IPS DF 6.9 (cell line): ENCODE data around the gene TECPR2.

ENCODE experiments used
- DNase-seq: peaks from one replicate; pipeline ENCODE4 v3.0.0-alpha.2; 2013; ENCODE audit warnings: low read depth, low spot score
- H3K27ac ChIP-seq: one replicate; pipeline ENCODE4 v1.5.1; 2013; ENCODE audit warnings: low read length, control low read depth
- H3K27me3 ChIP-seq: 2 replicates; pipeline ENCODE4 v1.6.1; 2013; ENCODE audit warnings: mild to moderate bottlenecking, low read length; ENCODE audit not compliant: control insufficient read depth, insufficient read depth
- H3K36me3 ChIP-seq: 2 replicates; pipeline ENCODE4 v1.6.1; 2013; ENCODE audit warnings: low read length; ENCODE audit not compliant: control insufficient read depth, insufficient read depth
- H3K4me1 ChIP-seq: 2 replicates; pipeline ENCODE4 v1.6.1; 2013; ENCODE audit warnings: low read length; ENCODE audit not compliant: control insufficient read depth, insufficient read depth
- H3K4me3 ChIP-seq: 2 replicates; pipeline ENCODE4 v1.5.1; 2013; ENCODE audit warnings: mild to moderate bottlenecking, low read length
- H3K9me3 ChIP-seq: 2 replicates; pipeline ENCODE4 v1.6.1; 2013; ENCODE audit warnings: low read length, inconsistent platforms; ENCODE audit not compliant: control insufficient read depth, insufficient read depth
- WGBS: extraction: QIAGEN DNeasy Blood & Tissue Kit; methylation state at CpG from one replicate; pipeline ENCODE4 v1.1.7; 2013; ENCODE audit warnings: mixed read lengths, missing lambda C conversion rate; ENCODE audit not compliant: insufficient read length, insufficient coverage; 5-methylcytosine and 5-hydroxymethylcytosine counted together

The TECPR2 gene

DNA sequence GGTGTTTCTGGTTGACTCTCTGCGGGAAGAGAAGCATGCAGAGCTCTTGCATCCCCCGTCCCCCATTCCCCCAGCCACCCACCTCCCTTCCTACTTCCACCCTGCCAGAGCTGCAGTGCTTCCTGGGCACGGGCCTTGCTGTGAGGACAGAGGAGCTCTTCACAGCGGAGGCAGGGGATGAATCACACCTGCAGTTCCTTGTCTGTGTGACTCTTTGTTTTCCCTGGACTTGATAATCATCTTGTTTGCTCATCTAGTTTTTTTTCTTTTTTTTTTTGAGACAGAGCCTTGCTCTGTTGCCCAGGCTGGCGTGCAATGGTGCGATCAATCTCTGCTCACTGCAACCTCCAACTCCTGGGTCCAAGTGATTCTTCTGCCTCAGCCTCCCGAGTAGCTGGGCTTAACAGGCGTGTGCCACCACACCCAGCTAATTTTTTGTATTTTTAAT is 119.1 kb downstream of the TECPR2 start:
- H3K4me3 ChIP-seq, result no peak overlapping the region
- H3K9me3 ChIP-seq, result no peaks in the 10 kb centered on the region
- H3K4me1 ChIP-seq, result no peaks in the 10 kb centered on the region
- WGBS, result no CpG with 5 or more reads among the region's 8 CpGs
- no peak for DNase-seq
- H3K27me3 ChIP-seq, result no peaks in the 10 kb centered on the region
- no peaks in the 10 kb centered on the region for H3K36me3 ChIP-seq
- H3K27ac ChIP-seq, result no peak overlapping the region

DNA sequence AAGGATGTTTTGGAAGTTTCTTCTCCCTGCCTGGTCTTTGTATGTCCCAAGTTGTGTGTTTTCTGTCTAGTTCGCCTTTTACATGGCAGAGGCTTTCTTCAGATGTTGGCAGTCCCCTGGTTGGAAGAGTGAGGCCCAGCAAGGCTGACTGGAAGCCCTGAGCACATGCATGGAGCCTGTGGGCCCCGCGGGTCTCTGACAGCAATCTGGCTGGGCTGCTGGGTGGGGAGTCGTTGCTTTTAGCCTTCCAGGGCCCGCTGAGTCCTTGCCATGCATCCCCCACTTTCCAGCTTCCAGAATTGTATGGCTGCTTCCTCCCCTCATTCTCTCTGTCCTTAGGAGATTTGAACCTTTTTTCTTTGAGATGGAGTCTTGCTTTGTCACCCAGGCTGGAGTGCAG is 121.6 kb downstream of the TECPR2 start:
- no peak overlapping the region for H3K27ac ChIP-seq
- no peaks in the 10 kb centered on the region for H3K36me3 ChIP-seq
- H3K4me1 ChIP-seq, result no peaks in the 10 kb centered on the region
- no peaks in the 10 kb centered on the region for H3K9me3 ChIP-seq
- no peak overlapping the region for H3K4me3 ChIP-seq
- no peak for DNase-seq
- whole genome bisulfite sequencing, result no CpG with 5 or more reads among the region's 5 CpGs
- H3K27me3 ChIP-seq, result no peaks in the 10 kb centered on the region

DNA sequence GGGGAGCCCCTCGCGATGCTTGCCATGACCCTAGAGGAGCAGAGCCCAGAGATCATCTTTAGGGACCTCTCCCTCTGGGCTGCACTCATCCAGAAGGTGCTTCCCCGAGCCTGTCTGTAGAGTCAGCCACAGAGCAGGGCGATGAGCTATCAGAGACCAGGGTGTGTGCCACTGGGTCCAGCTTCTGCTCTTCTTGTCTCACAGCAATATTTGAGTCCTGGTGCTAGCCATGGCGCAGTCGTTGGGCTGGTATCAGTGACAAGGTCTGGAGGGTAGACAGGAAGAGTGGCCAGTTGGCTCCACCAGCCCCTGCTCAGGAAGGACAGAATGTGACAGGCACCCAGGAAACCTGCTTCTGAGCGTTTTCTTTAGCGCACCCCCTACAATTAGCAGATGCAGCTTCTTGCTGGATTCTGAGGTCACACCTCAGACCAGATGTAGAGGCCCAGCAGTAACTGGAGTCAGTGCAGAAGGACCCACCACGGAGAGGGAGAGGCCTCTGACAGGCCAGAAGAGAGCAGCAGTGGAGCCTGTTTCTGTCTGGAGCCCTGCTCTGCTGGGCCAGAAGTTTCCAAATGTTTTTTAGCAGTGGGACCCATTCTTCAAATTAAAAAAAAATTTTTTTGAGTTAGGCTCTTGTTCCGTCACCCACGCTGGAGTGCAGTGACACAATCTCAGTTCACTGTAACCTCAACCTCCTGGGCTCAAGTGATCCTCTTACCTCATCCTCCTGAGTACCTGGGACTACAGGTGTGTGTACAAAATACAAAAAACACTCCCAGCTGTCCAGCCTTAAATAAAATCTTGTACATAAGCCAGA is 123.2 kb downstream of the TECPR2 start:
- no peak for DNase-seq
- WGBS, result no CpG with 5 or more reads among the region's 11 CpGs
- Histone ChIP-seq H3K4me3 (no peak overlapping the region), H3K36me3 (no peaks in the 10 kb centered on the region), H3K27me3 (no peaks in the 10 kb centered on the region), H3K4me1 (no peaks in the 10 kb centered on the region), H3K9me3 (no peaks in the 10 kb centered on the region), H3K27ac (no peak overlapping the region)

DNA sequence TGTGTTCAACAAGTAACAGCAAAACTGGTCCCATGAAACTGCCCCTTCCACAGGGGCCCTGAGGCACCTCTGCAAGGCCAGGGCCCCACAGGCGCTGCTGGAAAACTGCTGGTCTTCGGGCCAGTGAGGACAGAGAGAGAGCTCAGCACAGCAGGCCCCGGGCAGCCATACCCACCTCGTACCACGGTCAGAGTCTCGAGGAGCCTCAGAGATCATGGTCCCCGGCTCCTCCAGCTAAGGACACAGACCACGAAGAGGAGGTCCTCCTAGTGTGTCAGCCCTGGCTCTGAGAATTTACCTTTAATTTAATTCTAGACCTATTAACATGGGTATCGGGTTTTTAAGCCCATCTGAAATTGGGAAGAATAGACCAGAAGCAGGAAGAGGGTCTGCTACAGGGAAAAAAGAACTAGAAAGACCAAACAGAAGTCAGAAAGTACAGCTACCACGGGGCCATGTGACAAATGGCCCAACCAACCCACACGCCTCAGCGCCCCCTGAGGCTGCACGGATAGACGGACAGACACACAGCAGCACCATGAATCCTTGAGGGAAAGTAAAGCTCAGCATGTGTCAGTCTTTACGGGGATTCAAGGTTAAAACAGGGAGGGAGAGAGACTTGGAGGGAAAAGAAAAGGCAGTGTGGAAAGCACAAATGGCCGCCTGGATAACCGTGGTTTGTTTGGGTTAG is 123.9 kb downstream of the TECPR2 start:
- no CpG with 5 or more reads among the region's 17 CpGs for WGBS
- Histone ChIP-seq H3K27ac (no peak overlapping the region), H3K4me3 (no peak overlapping the region)

DNA sequence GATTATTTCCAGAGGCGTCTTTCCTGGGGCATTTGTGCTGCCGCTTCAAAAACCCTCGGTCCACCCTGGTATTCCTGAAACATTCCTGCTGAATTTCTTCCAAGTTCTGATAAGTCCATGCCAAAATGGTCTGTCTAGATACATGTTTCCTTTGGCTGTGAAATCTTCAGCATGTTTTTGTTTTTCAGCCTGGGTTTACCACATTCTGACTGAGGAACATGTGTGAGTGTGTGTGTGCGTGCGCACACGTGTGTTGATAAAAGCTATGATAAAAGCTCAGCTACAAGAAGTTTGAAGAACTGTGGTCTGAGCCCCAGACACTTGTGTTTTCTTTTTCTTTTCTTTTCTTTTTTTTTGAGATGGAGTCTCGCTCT is 124.5 kb downstream of the TECPR2 start:
- DNase-seq, result no peak
- Histone ChIP-seq H3K27me3 (no peaks in the 10 kb centered on the region), H3K36me3 (no peaks in the 10 kb centered on the region), H3K4me3 (no peak overlapping the region), H3K9me3 (no peaks in the 10 kb centered on the region), H3K4me1 (no peaks in the 10 kb centered on the region), H3K27ac (no peak overlapping the region)
- WGBS, result no CpG with 5 or more reads among the region's 7 CpGs

More for the DNA sequence above, 123.9 kb downstream of the TECPR2 start:
- Histone ChIP-seq H3K4me1 (no peaks in the 10 kb centered on the region), H3K9me3 (no peaks in the 10 kb centered on the region), H3K27me3 (no peaks in the 10 kb centered on the region), H3K36me3 (no peaks in the 10 kb centered on the region)
- DNase-seq, result no peak

DNA sequence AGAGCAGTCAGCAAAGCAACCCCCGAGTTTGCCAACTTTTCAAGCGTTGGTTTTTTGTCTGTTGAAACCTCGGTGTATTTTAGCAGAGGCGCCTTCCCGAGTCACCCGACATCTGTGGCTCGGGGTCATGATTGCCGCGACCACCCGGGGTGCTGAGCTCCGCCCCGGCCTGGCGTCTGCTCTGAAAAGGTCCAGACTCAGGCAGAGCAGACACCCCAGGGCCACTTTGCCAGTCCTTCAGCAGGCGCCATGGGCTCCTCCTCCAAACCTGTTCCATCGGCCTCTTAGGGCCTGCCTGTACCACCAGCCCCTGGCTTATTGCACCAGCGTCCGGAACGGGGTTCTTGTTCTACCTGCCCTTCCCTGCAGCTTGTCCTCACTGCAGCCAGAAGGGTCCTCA is 127.7 kb downstream of the TECPR2 start:
- no peaks in the 10 kb centered on the region for H3K36me3 ChIP-seq
- no CpG with 5 or more reads among the region's 18 CpGs for WGBS
- no peaks in the 10 kb centered on the region for H3K4me1 ChIP-seq
- H3K4me3 ChIP-seq, result no peak overlapping the region
- H3K27ac ChIP-seq, result no peak overlapping the region
- H3K27me3 ChIP-seq, result no peaks in the 10 kb centered on the region
- no peaks in the 10 kb centered on the region for H3K9me3 ChIP-seq
- no peak for DNase-seq

DNA sequence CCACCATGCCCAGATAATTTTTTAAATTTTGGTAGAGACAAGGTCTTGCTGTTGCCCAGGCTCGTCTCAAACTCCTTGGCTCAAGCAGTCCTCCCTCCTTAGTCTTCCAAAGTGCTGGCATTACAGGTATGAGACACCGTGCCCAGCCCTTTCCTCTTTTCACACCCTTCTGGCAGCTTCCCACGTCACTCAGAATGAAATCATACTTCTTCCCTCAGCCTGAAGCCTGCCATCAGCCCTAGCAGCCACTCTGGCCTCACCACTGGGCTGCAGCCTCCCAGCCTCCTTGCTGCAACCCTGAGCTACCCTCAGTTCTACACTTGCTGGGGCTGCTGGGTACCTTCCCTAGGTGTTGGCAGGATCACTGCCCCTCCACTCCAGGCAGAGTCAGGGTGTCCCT is 128.6 kb downstream of the TECPR2 start:
- no CpG with 5 or more reads among the region's 3 CpGs for WGBS
- Histone ChIP-seq H3K4me1 (no peaks in the 10 kb centered on the region), H3K4me3 (no peak overlapping the region), H3K36me3 (no peaks in the 10 kb centered on the region), H3K27me3 (no peaks in the 10 kb centered on the region), H3K27ac (no peak overlapping the region), H3K9me3 (no peaks in the 10 kb centered on the region)
- DNase-seq, result no peak

DNA sequence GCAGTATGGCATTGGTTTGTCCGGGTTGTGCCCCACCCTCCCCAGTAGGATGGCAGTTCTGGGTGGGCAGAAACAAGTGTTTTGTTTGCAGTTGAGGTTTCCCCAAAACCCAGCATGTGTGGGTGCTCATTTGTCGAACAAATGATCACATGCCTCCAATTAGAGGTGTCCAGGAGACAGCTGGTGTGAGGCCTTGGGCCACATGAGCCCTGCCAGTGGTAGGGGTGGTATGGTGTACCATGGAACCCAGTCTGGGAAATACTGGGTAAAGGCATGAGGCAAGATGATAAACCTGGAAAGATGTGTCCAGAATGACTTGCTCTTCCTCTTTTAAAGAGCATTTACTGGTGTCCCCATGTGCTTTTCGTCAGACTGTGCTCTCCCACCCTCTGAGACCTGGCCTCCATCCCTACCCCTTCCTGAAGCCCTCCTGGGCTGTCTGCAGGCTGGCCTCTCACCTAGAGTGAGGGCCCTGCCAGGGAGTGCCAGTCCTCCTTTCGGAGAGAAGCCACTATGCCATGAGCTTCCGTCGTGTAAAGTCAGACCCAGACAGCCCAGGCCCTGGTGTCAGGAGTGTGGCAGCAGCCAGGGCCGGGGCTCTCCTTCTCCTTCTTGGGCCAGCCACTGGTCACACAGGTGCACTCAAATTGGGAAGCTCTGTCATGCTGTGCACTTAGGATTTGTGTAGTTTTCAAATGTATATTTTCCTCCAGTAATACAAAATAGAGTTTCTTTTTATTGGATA is 129.2 kb downstream of the TECPR2 start:
- H3K36me3 ChIP-seq, result no peaks in the 10 kb centered on the region
- no peaks in the 10 kb centered on the region for H3K9me3 ChIP-seq
- H3K27ac ChIP-seq, result no peak overlapping the region
- no peaks in the 10 kb centered on the region for H3K4me1 ChIP-seq
- no peak overlapping the region for H3K4me3 ChIP-seq
- no CpG with 5 or more reads among the region's 7 CpGs for WGBS
- H3K27me3 ChIP-seq, result no peaks in the 10 kb centered on the region
- no peak for DNase-seq

DNA sequence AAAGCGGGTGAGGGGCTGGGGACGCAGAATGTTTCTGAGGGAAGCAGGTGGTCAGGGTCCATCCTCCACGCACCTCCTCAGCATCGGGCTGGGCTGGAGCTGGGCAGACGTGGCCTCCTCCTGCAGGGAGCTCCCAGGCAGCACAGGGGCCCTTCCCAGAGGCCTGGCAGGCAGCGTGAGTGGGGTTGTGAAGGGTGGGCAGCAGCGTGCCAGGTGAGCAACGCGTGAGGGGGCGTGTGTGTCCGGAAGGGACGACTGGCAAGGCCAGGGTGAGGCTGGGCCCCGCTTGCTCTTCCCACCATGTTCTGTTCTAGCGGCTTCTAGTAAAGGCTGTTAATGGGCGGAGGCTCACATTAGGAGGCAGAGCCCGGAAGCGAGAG is 129.8 kb downstream of the TECPR2 start:
- WGBS, result no CpG with 5 or more reads among the region's 17 CpGs

DNA sequence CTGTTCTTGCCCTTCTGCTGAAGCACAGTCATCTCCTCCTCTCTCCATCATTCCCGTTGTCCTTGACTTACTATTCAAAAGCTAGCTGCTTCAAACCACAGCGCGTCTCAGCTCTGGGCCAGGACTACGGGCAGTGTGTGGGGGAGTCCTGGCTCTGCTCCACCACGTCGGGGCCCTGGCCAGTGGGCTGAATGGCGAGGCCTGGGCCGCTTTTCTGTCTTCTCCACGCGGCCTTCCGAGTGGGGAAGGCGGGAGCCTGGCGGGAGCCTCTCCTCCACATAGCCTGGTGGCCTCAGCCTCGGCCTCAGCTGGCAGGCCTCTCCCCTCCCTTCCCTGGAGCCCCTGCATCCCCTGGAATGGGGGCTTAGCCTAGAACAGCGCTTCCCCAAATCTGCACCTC is 130.4 kb downstream of the TECPR2 start:
- Histone ChIP-seq H3K27me3 (no peaks in the 10 kb centered on the region), H3K27ac (no peak overlapping the region), H3K9me3 (no peaks in the 10 kb centered on the region), H3K36me3 (no peaks in the 10 kb centered on the region), H3K4me1 (no peaks in the 10 kb centered on the region), H3K4me3 (no peak overlapping the region)
- WGBS, result no CpG with 5 or more reads among the region's 15 CpGs
- no peak for DNase-seq

More for the DNA sequence above, 129.8 kb downstream of the TECPR2 start:
- Histone ChIP-seq H3K9me3 (no peaks in the 10 kb centered on the region), H3K27ac (no peak overlapping the region), H3K4me1 (no peaks in the 10 kb centered on the region), H3K36me3 (no peaks in the 10 kb centered on the region), H3K4me3 (no peak overlapping the region), H3K27me3 (no peaks in the 10 kb centered on the region)
- DNase-seq, result no peak
